IPS-15b (cell line): ENCODE results near the gene SLC25A45.

Experiments used
- H3K27me3 ChIP-seq: one replicate; pipeline ENCODE4 v1.6.1; 2013; ENCODE audit warnings: low read length; ENCODE audit not compliant: control insufficient read depth, insufficient read depth
- H3K36me3 ChIP-seq: one replicate; pipeline ENCODE4 v1.6.1; 2013; ENCODE audit warnings: low read length; ENCODE audit not compliant: control insufficient read depth, insufficient read depth
- H3K4me1 ChIP-seq: one replicate; pipeline ENCODE4 v1.6.1; 2013; ENCODE audit warnings: mild to moderate bottlenecking, low read length; ENCODE audit not compliant: control insufficient read depth, insufficient read depth
- H3K4me3 ChIP-seq: one replicate; pipeline ENCODE4 v1.5.1; 2013; ENCODE audit warnings: low read depth, low read length
- H3K9ac ChIP-seq: one replicate; pipeline ENCODE4 v1.6.1; 2013; ENCODE audit warnings: low read depth, mild to moderate bottlenecking, low read length
- H3K9me3 ChIP-seq: one replicate; pipeline ENCODE4 v1.6.1; 2013; ENCODE audit warnings: mild to moderate bottlenecking, low read length; ENCODE audit not compliant: control insufficient read depth, insufficient read depth

Gene SLC25A45

GRCh38 chr11:65396769-65397745 is 14.6 kb upstream of the SLC25A45 start:
- peaks cover 37% of the 10 kb centered on the region for H3K36me3 ChIP-seq

GRCh38 chr11:65395961-65396530 is 13.6 kb upstream of the SLC25A45 start:
- Histone ChIP-seq H3K9ac (no peak overlapping the region), H3K4me1 (no peaks in the 10 kb centered on the region), H3K36me3 (peaks cover 37% of the 10 kb centered on the region), H3K4me3 (no peak overlapping the region), H3K9me3 (no peaks in the 10 kb centered on the region), H3K27me3 (no peaks in the 10 kb centered on the region)

More at GRCh38 chr11:65396769-65397745, 14.6 kb upstream of the SLC25A45 start:
- H3K9ac ChIP-seq, result no peak overlapping the region
- H3K4me3 ChIP-seq, result no peak overlapping the region
- no peaks in the 10 kb centered on the region for H3K27me3 ChIP-seq
- no peaks in the 10 kb centered on the region for H3K9me3 ChIP-seq
- H3K4me1 ChIP-seq, result no peaks in the 10 kb centered on the region

- no peaks in the 10 kb centered on the region for H3K9me3 ChIP-seq
- H3K36me3 ChIP-seq, result peaks cover 28% of the 10 kb centered on the region
Observed at GRCh38 chr11:65394125-65394536, 11.7 kb upstream of the SLC25A45 start.

GRCh38 chr11:65393513-65394079 is 11.2 kb upstream of the SLC25A45 start:
- peaks cover 2% of the 10 kb centered on the region for H3K4me1 ChIP-seq
- no peaks in the 10 kb centered on the region for H3K9me3 ChIP-seq
- H3K4me3 ChIP-seq, result no peak overlapping the region
- H3K9ac ChIP-seq, result no peak overlapping the region
- no peaks in the 10 kb centered on the region for H3K27me3 ChIP-seq
- peaks cover 28% of the 10 kb centered on the region for H3K36me3 ChIP-seq

More at GRCh38 chr11:65394125-65394536, 11.7 kb upstream of the SLC25A45 start:
- Histone ChIP-seq H3K4me3 (no peak overlapping the region), H3K9ac (no peak overlapping the region), H3K27me3 (no peaks in the 10 kb centered on the region), H3K4me1 (peaks cover 2% of the 10 kb centered on the region)

- Histone ChIP-seq H3K4me3 (no peak overlapping the region), H3K9me3 (no peaks in the 10 kb centered on the region), H3K9ac (no peak overlapping the region), H3K36me3 (peaks cover 22% of the 10 kb centered on the region), H3K27me3 (no peaks in the 10 kb centered on the region), H3K4me1 (peaks cover 2% of the 10 kb centered on the region)
Observed at GRCh38 chr11:65392899-65393298, 10.5 kb upstream of the SLC25A45 start.

GRCh38 chr11:65392186-65392829 is 9.9 kb upstream of the SLC25A45 start:
- Histone ChIP-seq H3K27me3 (no peaks in the 10 kb centered on the region), H3K9me3 (no peaks in the 10 kb centered on the region), H3K4me1 (peaks cover 2% of the 10 kb centered on the region), H3K36me3 (peaks cover 19% of the 10 kb centered on the region), H3K4me3 (no peak overlapping the region), H3K9ac (no peak overlapping the region)

- no peaks in the 10 kb centered on the region for H3K27me3 ChIP-seq
- H3K4me1 ChIP-seq, result peaks cover 4% of the 10 kb centered on the region
- H3K9me3 ChIP-seq, result no peaks in the 10 kb centered on the region
- H3K36me3 ChIP-seq, result peaks cover 11% of the 10 kb centered on the region
- no peak overlapping the region for H3K9ac ChIP-seq
- no peak overlapping the region for H3K4me3 ChIP-seq
Observed at GRCh38 chr11:65390996-65391395, 8.6 kb upstream of the SLC25A45 start.

DNA sequence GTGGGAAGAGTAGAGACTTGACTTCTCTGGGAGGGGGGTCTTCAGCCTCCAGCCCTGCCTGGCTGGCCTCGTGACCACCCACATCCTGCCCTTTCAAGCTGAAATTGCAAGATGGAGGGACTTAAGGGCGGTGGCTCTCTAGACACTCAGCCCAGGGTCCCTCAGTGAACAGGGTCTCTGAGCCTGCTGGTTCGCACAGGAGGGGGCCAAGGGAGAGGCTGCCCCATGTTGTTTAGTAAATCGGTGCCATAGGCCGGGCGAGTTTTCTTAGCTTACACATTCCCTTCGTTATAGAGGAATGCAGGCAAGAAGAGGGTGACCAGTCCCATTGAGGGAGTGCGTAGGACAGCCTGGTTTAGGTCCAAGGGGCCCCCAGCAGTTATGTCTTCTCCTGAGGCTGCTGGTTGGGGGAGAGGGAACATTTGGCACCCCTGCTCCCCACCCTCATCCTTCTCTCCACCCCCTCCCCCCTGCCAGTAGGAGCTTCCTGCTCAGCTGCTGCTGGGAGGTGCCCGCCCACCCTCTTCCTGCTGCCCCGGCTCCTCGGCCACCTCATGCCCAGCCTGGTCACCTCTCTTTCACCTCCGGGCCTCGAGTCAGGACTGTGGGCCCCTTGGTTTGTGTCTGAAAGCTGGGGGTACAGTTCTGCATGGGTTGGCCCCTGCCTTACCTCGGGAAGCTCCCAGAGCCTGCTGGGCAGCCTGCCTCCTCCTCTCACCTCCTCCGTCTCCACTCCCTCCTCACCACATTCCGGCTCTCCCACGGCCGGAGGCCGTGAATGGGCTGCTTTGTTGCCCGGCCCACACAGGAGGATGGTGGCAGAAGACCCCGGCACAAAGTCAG is 7.9 kb upstream of the SLC25A45 start:
- Histone ChIP-seq H3K9ac (no peak overlapping the region), H3K9me3 (no peaks in the 10 kb centered on the region), H3K27me3 (no peaks in the 10 kb centered on the region), H3K4me3 (no peak overlapping the region), H3K4me1 (peaks cover 4% of the 10 kb centered on the region), H3K36me3 (peaks cover 11% of the 10 kb centered on the region)

- Histone ChIP-seq H3K9me3 (no peaks in the 10 kb centered on the region), H3K9ac (no peak overlapping the region), H3K4me3 (no peak overlapping the region), H3K36me3 (peaks cover 10% of the 10 kb centered on the region), H3K27me3 (no peaks in the 10 kb centered on the region), H3K4me1 (peaks cover 4% of the 10 kb centered on the region)
Observed at GRCh38 chr11:65389294-65389980, 7.0 kb upstream of the SLC25A45 start.

DNA sequence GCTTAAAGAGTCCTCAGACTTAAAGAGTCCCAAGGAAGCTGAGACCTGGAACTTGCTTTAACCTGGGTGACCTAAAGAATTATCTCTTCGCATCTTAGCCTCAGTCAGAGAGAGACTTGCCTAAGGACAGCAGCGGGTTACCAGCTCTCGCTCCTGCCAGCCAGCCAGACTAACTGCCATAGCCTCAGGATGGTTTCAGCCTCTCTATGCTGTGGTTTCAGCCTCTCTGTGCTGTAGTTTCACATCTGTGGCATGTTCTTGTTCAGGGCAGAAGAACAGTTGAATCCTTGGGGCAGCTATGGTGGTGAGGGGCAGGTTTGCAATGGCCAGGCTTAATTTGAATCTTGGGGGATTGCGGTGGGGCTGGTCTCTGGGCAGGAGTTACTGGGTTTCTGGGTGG is 6.3 kb upstream of the SLC25A45 start:
- no peaks in the 10 kb centered on the region for H3K27me3 ChIP-seq
- H3K9ac ChIP-seq, result no peak overlapping the region
- H3K4me1 ChIP-seq, result peaks cover 4% of the 10 kb centered on the region
- H3K36me3 ChIP-seq, result peaks cover 6% of the 10 kb centered on the region
- H3K9me3 ChIP-seq, result no peaks in the 10 kb centered on the region
- H3K4me3 ChIP-seq, result no peak overlapping the region
